ENCODE results near the gene STON2.

Gene STON2

GRCh38 chr14:81416981-81417380, 16.9 kb upstream of the STON2 start:
- no peak for DNase-seq (ENCODE audit: low read depth)

GRCh38 chr14:81416194-81416952, 16.2 kb upstream of the STON2 start:
- DNase-seq (ENCODE audit: low read depth), result no peak

GRCh38 chr14:81415781-81416180, 15.7 kb upstream of the STON2 start:
- DNase-seq (ENCODE audit: low read depth), result no peak

GRCh38 chr14:81414123-81414522, 14.0 kb upstream of the STON2 start:
- no peak for DNase-seq (ENCODE audit: low read depth)

- DNase-seq (ENCODE audit: low read depth), result no peak
These were observed 12.7 kb upstream of the STON2 start for GRCh38 chr14:81412779-81413178.

GRCh38 chr14:81408595-81408994, 8.5 kb upstream of the STON2 start:
- DNase-seq (ENCODE audit: low read depth), result no peak

GRCh38 chr14:81406863-81407262, 6.7 kb upstream of the STON2 start:
- DNase-seq (ENCODE audit: low read depth), result no peak

GRCh38 chr14:81402123-81402495, 2.0 kb upstream of the STON2 start:
- no peak for DNase-seq (ENCODE audit: low read depth)

GRCh38 chr14:81401420-81402122, 1.4 kb upstream of the STON2 start:
- no peak for DNase-seq (ENCODE audit: low read depth)

- no peak for DNase-seq (ENCODE audit: low read depth)
These were observed 728 bp upstream of the STON2 start for GRCh38 chr14:81400852-81401251.

GRCh38 chr14:81398196-81398891, 1.8 kb downstream of the STON2 start:
- DNase-seq (ENCODE audit: low read depth), result no peak

- DNase-seq (ENCODE audit: low read depth), result no peak
These were observed 4.0 kb downstream of the STON2 start for GRCh38 chr14:81396113-81396512.

- no peak for DNase-seq (ENCODE audit: low read depth)
These were observed 5.4 kb downstream of the STON2 start for GRCh38 chr14:81394739-81395138.

- no peak for DNase-seq (ENCODE audit: low read depth)
These were observed 7.0 kb downstream of the STON2 start for GRCh38 chr14:81392976-81393643.

- no peak for DNase-seq (ENCODE audit: low read depth)
These were observed 8.1 kb downstream of the STON2 start for GRCh38 chr14:81392052-81392451.

GRCh38 chr14:81390696-81391095, 9.4 kb downstream of the STON2 start:
- no peak for DNase-seq (ENCODE audit: low read depth)

- no peak for DNase-seq (ENCODE audit: low read depth)
These were observed 11.8 kb downstream of the STON2 start for GRCh38 chr14:81388336-81388735.

- no peak for DNase-seq (ENCODE audit: low read depth)
These were observed 13.8 kb downstream of the STON2 start for GRCh38 chr14:81386290-81386745.

GRCh38 chr14:81385886-81386285, 14.2 kb downstream of the STON2 start:
- no peak for DNase-seq (ENCODE audit: low read depth)

GRCh38 chr14:81385419-81385818, 14.7 kb downstream of the STON2 start:
- no peak for DNase-seq (ENCODE audit: low read depth)

- DNase-seq (ENCODE audit: low read depth), result no peak
These were observed 15.2 kb downstream of the STON2 start for GRCh38 chr14:81384900-81385299.

GRCh38 chr14:81382517-81383225, 17.5 kb downstream of the STON2 start:
- no peak for DNase-seq (ENCODE audit: low read depth)

Data from stimulated activated CD8-positive, alpha-beta memory T cell treated with anti-CD3 and anti-CD28 coated beads, Interleukin-12 subunit alpha, Interleukin-12 subunit beta, amount 100 ng/mL, for 1 hour (primary cell).